ENCODE results near the gene MAGEB1. TPM values are rescaled to one million over a fixed set of nuclear protein-coding genes. Genes with fewer than 3 reads are reported as not detected.

MAGEB1 gene
- total RNA-seq, 1 experiment from 2014 or later = 0.22 TPM

- H3K4me3 Mint-ChIP-seq = no peak overlapping the region
- H3K27me3 Mint-ChIP-seq (ENCODE audit: low read depth) = peaks cover 2% of the 10 kb centered on the region; the same call in 1 of the 2 replicates
- ChIA-PET POLR2A (no interaction called here), CTCF (interaction anchor here (0.7 kb wide), 1 partner anchor 202 kb away, joined by 3 read pairs; no protein-coding TSS in a partner anchor)
- TF ChIP-seq ZNF532 (CRISPR knock-in tag; IDR thresholded peaks at IDR 0.05; ENCODE audit: borderline replicate concordance) = no peak
- TF ChIP-seq HMGXB4 (CRISPR knock-in tag; IDR thresholded peaks at IDR 0.05) = no peak
- TF ChIP-seq, protein P1, sequence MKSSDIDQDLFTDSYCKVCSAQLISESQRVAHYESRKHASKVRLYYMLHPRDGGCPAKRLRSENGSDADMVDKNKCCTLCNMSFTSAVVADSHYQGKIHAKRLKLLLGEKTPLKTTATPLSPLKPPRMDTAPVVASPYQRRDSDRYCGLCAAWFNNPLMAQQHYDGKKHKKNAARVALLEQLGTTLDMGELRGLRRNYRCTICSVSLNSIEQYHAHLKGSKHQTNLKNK (CRISPR knock-in tag; IDR thresholded peaks at IDR 0.05) = no peak
- no peak for TF ChIP-seq TP53 (CRISPR knock-in tag; IDR thresholded peaks at IDR 0.05)
- TF ChIP-seq NFYB (CRISPR knock-in tag; conservative IDR thresholded peaks at IDR 0.05; ENCODE audit: low read depth) = no peak
- TF ChIP-seq RORB (CRISPR knock-in tag; IDR thresholded peaks at IDR 0.05) = no peak
- DNase-seq (ENCODE audit: low spot score) = no peak
- peaks cover 26% of the 10 kb centered on the region for H3K4me1 Mint-ChIP-seq
- no peak overlapping the region for H3K27ac Mint-ChIP-seq
- no peak for ATAC-seq
- no peaks in the 10 kb centered on the region for H3K9me3 Mint-ChIP-seq
- H3K36me3 Mint-ChIP-seq = no peaks in the 10 kb centered on the region
These were observed 54.3 kb downstream of the MAGEB1 start for GRCh38 chrX:30301208-30301607.

Other genes starting within 250 kb of the MAGEB1 start
- gene MAGEB2, start 31.6 kb upstream of the MAGEB1 start, total RNA-seq (2021) = 0.21 to 0.35 TPM (median 0.23 TPM) in 3 replicates
- 0.11 TPM in 1 of 3 replicates, not detected in the others for gene MAGEB3, start 16.5 kb upstream of the MAGEB1 start, total RNA-seq (2021)
- not detected in 3 replicates for gene MAGEB4, start 5.1 kb upstream of the MAGEB1 start, total RNA-seq (2021)
- gene NR0B1, start 62.2 kb downstream of the MAGEB1 start, total RNA-seq (2021) = 0.09 to 0.20 TPM in 2 of 3 replicates, not detected in the other